Neural progenitor cell (in vitro differentiated cells): ENCODE measurements around the gene PXDN.

Experiments
- EZH2 ChIP-seq: fragments of 200-600 bp; sonication (generic); IDR thresholded peaks from 2 replicates; pipeline ENCODE4 v1.6.1; 2017; ENCODE audit warnings: antibody characterized with exemption, mild to moderate bottlenecking, moderate library complexity
- EZH2phosphoT487 ChIP-seq: fragments of 200-600 bp; sonication (generic); IDR thresholded peaks from 2 replicates; pipeline ENCODE4 v1.6.1; 2017; ENCODE audit warnings: antibody characterized with exemption
- TF ChIP-seq, protein P1 (sequence below): fragments of 200-600 bp; sonication (generic); IDR thresholded peaks from 2 replicates; pipeline ENCODE4 v1.5.1; 2017; ENCODE audit warnings: antibody characterized with exemption, mild to moderate bottlenecking

DNA sequence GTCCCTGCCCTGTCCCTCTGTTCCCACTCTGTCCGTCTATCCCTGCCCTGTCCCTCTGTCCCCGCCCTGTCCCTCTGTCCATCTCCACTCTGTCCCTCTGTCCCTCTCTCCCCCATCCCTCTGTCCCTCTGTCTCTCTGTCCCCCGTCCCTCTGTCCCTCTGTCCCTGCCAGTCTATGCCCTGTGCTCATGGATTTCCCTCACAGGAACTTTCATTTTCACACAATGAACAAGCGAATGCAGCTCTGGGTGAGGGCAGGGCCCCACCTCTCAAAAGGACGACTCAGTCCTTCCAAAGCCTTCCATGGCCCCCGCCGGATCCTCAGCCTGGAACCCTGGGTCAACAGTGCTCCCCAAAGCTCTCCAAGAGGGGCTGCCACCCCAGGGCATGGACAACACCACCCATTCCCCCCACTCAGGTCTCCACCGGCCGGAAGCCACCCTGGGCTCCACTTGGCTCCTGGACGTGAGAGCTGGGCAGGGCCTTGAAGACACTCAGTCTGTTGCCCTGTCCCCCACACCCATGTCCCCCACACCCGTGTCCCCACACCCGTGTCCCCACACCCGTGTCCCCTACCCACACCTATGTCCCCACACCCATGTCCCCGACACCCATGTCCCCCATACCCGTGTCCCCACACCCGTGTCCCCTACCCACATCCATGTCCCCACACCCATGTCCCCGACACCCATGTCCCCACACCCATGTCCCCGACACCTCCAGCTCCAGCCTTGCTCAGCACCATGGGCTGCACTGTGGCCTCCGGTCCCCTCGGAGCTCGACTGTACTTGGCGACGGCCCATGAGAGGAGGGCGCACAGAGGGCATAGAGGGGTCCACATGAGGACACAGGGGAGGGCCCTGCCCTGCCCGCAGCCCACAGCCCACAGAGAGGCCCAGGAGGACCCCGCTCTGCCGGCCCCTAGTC is 156.0 kb downstream of the PXDN start:
- TF ChIP-seq EZH2phosphoT487 (no peak), EZH2 (no peak)
- TF ChIP-seq, protein P1, sequence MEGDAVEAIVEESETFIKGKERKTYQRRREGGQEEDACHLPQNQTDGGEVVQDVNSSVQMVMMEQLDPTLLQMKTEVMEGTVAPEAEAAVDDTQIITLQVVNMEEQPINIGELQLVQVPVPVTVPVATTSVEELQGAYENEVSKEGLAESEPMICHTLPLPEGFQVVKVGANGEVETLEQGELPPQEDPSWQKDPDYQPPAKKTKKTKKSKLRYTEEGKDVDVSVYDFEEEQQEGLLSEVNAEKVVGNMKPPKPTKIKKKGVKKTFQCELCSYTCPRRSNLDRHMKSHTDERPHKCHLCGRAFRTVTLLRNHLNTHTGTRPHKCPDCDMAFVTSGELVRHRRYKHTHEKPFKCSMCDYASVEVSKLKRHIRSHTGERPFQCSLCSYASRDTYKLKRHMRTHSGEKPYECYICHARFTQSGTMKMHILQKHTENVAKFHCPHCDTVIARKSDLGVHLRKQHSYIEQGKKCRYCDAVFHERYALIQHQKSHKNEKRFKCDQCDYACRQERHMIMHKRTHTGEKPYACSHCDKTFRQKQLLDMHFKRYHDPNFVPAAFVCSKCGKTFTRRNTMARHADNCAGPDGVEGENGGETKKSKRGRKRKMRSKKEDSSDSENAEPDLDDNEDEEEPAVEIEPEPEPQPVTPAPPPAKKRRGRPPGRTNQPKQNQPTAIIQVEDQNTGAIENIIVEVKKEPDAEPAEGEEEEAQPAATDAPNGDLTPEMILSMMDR, result no peak
